Uterus (tissue), 4 donors: ENCODE measurements around the gene AP2A1. TPM values are rescaled to one million over a fixed set of nuclear protein-coding genes. Genes with fewer than 3 reads are reported as not detected.

Experiments used
- DNase-seq, 2 donors: peaks; one replicate each; pipeline ENCODE4 v3.0.0-alpha.2; 2019 to 2020
- H3K27ac ChIP-seq, 2 donors: fragments of 200-600 bp; sonication (generic); 1 replicate in 1 of 2; 2 replicates in 1 of 2; pipeline ENCODE4 v1.5.1; 2016 to 2018
- H3K27me3 ChIP-seq, 2 donors: fragments of 200-600 bp; sonication (generic); one replicate each; pipeline ENCODE4 v1.5.1; 2018 to 2019; ENCODE audit warnings: control low read depth in 1 of 2
- H3K36me3 ChIP-seq, 2 donors: fragments of 200-600 bp; sonication (generic); one replicate each; pipeline ENCODE4 v1.5.1; 2019; ENCODE audit warnings: control low read depth in 1 of 2
- H3K4me1 ChIP-seq, 2 donors: fragments of 200-600 bp; sonication (generic); one replicate each; pipeline ENCODE4 v1.5.1; 2018 to 2019; ENCODE audit warnings: control low read depth in 1 of 2
- H3K4me3 ChIP-seq, 2 donors: fragments of 200-600 bp; sonication (generic); 1 replicate in 1 of 2; 2 replicates in 1 of 2; pipeline ENCODE4 v1.5.1; 2018 to 2019; ENCODE audit warnings: mild to moderate bottlenecking in 1 of 2
- H3K9me3 ChIP-seq, 2 donors: fragments of 200-600 bp; sonication (generic); one replicate each; pipeline ENCODE4 v1.5.1; 2019; ENCODE audit warnings: control low read depth in 1 of 2
- POLR2A ChIP-seq, 2 donors: fragments of 450-650 bp; IDR thresholded peaks; one replicate each; pipeline ENCODE4 v1.6.1; 2016; ENCODE audit warnings: antibody characterized with exemption in 2 of 2, mild to moderate bottlenecking in 1 of 2, moderate library complexity in 1 of 2
- intact Hi-C: fragments of 100-400 bp; cut with DNase I; formaldehyde crosslinking; loops from one replicate; pipeline ENCODE4 v1.15.1; 2023; ENCODE audit warnings: low total_unique reads
- total RNA-seq, 4 donors: library from RNA; depleted of rRNA in 3 of 4; stranded (reverse); fragments of >200 nt in 3 of 4; gene quantifications; one replicate each; pipeline versions ENCODE4 v1.1.0 to v1.2.4, GENCODE V29; 2014 to 2023
- TF ChIP-seq, protein P1 (sequence below), 4 experiments: fragments of 200-600 bp in 2 of 4; fragments of 450-650 bp in 2 of 4; sonication (generic) in 2 of 4; IDR thresholded peaks; one replicate each; pipeline ENCODE4 v1.5.1; 2016 to 2019; ENCODE audit warnings: antibody characterized with exemption in 4 of 4, mild to moderate bottlenecking in 2 of 4, moderate library complexity in 1 of 4
- donor health status: DM: yes; HTN: yes; CAD: no.

Gene AP2A1
- total RNA-seq, 4 donors from 2014 or later, result 47.1 to 114 (median 54.7) TPM

DNA sequence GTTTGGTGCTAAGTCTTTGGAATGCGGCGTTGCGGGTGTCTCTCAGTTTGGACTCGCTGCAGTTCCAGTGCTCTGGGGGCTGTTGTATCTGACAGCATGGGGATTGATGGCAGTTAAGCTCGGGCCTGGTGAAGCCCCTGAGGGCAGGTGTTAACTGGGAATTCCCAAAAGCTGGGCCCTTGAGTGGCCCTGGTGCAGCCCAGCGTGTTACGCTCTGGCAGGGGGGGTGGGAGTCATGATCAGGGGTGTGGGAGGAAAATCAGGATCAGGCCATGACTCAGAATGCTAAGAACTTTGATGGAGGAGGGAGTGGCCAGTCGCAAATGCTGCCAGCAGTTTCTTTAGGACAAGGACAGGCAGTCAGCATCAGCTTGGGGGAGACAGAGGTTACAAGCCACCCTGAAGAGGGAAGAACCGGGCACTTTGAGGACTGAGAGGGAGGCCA lies 19.6 kb downstream of the AP2A1 start:
- H3K36me3 ChIP-seq, result no peaks in the 10 kb centered on the region
- no peaks in the 10 kb centered on the region for H3K27me3 ChIP-seq
- H3K4me1 ChIP-seq, result peaks cover 6 to 15% of the 10 kb centered on the region in 2 donors
- TF ChIP-seq POLR2A (IDR thresholded peaks at IDR 0.05), result no peak
- DNase-seq, result peak; percentile 53 to 55
- H3K4me3 ChIP-seq, result no peak overlapping the region
- intact Hi-C loops, result no loop called here
- no peaks in the 10 kb centered on the region for H3K9me3 ChIP-seq
- peak overlapping the region; percentile 51 to 63 for H3K27ac ChIP-seq

DNA sequence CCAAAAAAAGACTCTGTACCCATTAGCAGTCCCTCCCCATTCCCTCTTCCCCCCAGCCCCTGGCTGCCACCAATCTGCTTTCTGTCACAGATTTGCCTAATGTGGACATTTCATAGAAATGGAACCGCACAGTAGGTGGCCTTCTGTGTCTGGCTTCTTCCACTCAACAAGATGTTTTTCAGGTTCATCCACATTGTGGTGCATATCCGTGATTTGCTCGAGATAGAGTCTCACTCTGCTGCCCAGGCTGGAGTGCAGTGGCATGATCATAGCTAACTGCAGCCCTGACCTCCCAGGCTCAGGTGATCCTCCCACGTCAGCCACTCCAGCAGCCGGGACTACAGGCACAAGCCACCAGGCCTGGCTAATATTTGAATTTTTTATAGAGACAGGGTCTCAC lies 20.9 kb downstream of the AP2A1 start:
- Histone ChIP-seq H3K9me3 (no peaks in the 10 kb centered on the region), H3K27ac (no peak overlapping the region), H3K36me3 (no peaks in the 10 kb centered on the region), H3K27me3 (no peaks in the 10 kb centered on the region), H3K4me1 (peaks cover 12 to 19% of the 10 kb centered on the region in 2 donors), H3K4me3 (no peak overlapping the region)
- intact Hi-C loops, result no loop called here
- no peak for DNase-seq
- no peak for TF ChIP-seq POLR2A (IDR thresholded peaks at IDR 0.05)
- TF ChIP-seq, protein P1, sequence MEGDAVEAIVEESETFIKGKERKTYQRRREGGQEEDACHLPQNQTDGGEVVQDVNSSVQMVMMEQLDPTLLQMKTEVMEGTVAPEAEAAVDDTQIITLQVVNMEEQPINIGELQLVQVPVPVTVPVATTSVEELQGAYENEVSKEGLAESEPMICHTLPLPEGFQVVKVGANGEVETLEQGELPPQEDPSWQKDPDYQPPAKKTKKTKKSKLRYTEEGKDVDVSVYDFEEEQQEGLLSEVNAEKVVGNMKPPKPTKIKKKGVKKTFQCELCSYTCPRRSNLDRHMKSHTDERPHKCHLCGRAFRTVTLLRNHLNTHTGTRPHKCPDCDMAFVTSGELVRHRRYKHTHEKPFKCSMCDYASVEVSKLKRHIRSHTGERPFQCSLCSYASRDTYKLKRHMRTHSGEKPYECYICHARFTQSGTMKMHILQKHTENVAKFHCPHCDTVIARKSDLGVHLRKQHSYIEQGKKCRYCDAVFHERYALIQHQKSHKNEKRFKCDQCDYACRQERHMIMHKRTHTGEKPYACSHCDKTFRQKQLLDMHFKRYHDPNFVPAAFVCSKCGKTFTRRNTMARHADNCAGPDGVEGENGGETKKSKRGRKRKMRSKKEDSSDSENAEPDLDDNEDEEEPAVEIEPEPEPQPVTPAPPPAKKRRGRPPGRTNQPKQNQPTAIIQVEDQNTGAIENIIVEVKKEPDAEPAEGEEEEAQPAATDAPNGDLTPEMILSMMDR (IDR thresholded peaks at IDR 0.05), result no peak

DNA sequence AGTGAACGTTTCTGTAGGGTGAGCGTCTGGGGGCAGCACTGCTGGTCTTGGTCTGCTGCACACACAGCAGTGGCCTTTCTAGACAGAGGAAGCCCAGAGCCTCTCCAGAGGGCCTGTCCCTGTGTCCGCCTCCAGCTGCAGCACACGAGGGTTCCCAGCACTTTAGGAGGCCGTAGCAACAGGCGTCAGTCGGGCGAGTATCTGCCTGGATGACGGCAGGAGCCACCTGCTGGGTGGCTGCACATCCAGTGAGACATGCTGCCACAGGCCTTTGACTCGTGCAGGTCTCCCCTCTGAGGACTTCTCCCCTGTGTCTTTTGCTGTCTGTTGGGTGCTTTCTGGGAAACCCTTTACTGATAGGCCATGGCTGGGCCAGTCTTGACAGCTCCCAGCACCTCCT lies 22.1 kb downstream of the AP2A1 start:
- TF ChIP-seq, protein P1 (IDR thresholded peaks at IDR 0.05), result no peak
- TF ChIP-seq POLR2A (IDR thresholded peaks at IDR 0.05), result no peak
- Histone ChIP-seq H3K27me3 (no peaks in the 10 kb centered on the region), H3K4me3 (no peak overlapping the region), H3K36me3 (no peaks in the 10 kb centered on the region), H3K9me3 (no peaks in the 10 kb centered on the region), H3K27ac (no peak overlapping the region), H3K4me1 (peaks cover 12 to 19% of the 10 kb centered on the region in 2 donors)
- DNase-seq, result no peak
- intact Hi-C loops, result no loop called here

GRCh38 chr19:49790866-49791265 lies 24.1 kb downstream of the AP2A1 start:
- Histone ChIP-seq H3K27ac (peak overlapping the region; percentile 76 to 85), H3K27me3 (no peaks in the 10 kb centered on the region), H3K4me3 (no peak overlapping the region), H3K36me3 (no peaks in the 10 kb centered on the region), H3K9me3 (no peaks in the 10 kb centered on the region), H3K4me1 (peaks cover 12 to 19% of the 10 kb centered on the region in 2 donors)
- intact Hi-C loops, result no loop called here
- DNase-seq, result peak; percentile 80 to 84
- TF ChIP-seq, protein P1 (IDR thresholded peaks at IDR 0.05), result peak in 1 of 4 experiments; percentile 10
- TF ChIP-seq POLR2A (IDR thresholded peaks at IDR 0.05), result peak in 1 of 2 donors; percentile 29

- peak overlapping the region; percentile 76 to 85 for H3K27ac ChIP-seq
- H3K27me3 ChIP-seq, result no peaks in the 10 kb centered on the region
- H3K4me3 ChIP-seq, result no peak overlapping the region
- no peaks in the 10 kb centered on the region for H3K36me3 ChIP-seq
- no peaks in the 10 kb centered on the region for H3K9me3 ChIP-seq
- DNase-seq, result no peak
- H3K4me1 ChIP-seq, result peaks cover 12% of the 10 kb centered on the region in 2 donors
- TF ChIP-seq POLR2A (IDR thresholded peaks at IDR 0.05), result no peak
- TF ChIP-seq, protein P1 (IDR thresholded peaks at IDR 0.05), result no peak
- intact Hi-C loops, result no loop called here
These were observed 25.1 kb downstream of the AP2A1 start for GRCh38 chr19:49791776-49792445.
